ENCODE data around the gene IL25. TPM values are rescaled to one million over a fixed set of nuclear protein-coding genes. Genes with fewer than 3 reads are reported as not detected.
"Not testable (repeated sequence)": the region's sequence is repeated elsewhere in the genome, so short reads cannot be mapped to it uniquely, and the experiment has no call there.

Gene IL25
- polyA plus RNA-seq, 1 of the 3 experiments (the other 2 are of a cell fraction): not detected

GRCh38 chr14:23416801-23417200 is 44.2 kb downstream of the IL25 start:
- H3F3A ChIP-seq (replicated peaks; ENCODE audit: insufficient read depth): no peaks in the 10 kb centered on the region
- 38% methylated on average over 8 of the region's 11 CpGs for WGBS (ENCODE audit: low lambda C conversion rate)
- H3K4me3 ChIP-seq (ENCODE audit: low read depth in 2 of 2, low read length in 1 of 2): no peak overlapping the region
- CTCF ChIA-PET: no interaction called here
- no peaks in the 10 kb centered on the region for H3K4me1 ChIP-seq (ENCODE audit: control insufficient read depth in 1 of 2, insufficient read depth in 2 of 2, low read depth in 1 of 2, low read length in 1 of 2)
- H3K4me2 ChIP-seq: no peak overlapping the region
- no peak overlapping the region for H3K27ac ChIP-seq (ENCODE audit: low read depth in 2 of 2, low read length in 1 of 2)
- H4K20me1 ChIP-seq (ENCODE audit: insufficient read depth): no peaks in the 10 kb centered on the region
- POLR2A ChIA-PET: no interaction called here
- DNase-seq: no peak
- TF ChIP-seq IRF3 (IDR thresholded peaks at IDR 0.05; ENCODE audit: low read depth, low read length) (no peak), PBX3 (IDR thresholded peaks at IDR 0.05) (no peak)
- H3K27me3 ChIP-seq (ENCODE audit: insufficient read depth): peaks cover 10% of the 10 kb centered on the region
- H3K79me2 ChIP-seq (ENCODE audit: insufficient read depth): no peaks in the 10 kb centered on the region
- H3K9me3 ChIP-seq: no peaks in the 10 kb centered on the region
- no peaks in the 10 kb centered on the region for H3K36me3 ChIP-seq (replicated peaks in 1 of 2; ENCODE audit: control insufficient read depth in 1 of 2, insufficient read depth in 2 of 2, low read length in 1 of 2)
- no peaks in the 10 kb centered on the region for H3K9me2 ChIP-seq
- H2AFZ ChIP-seq (ENCODE audit: low read depth): no peak overlapping the region
- H3K9ac ChIP-seq: no peak overlapping the region

GRCh38 chr14:23417269-23417668 is 44.7 kb downstream of the IL25 start:
- DNase-seq; H3K79me2 ChIP-seq (ENCODE audit: insufficient read depth); H3K36me3 ChIP-seq (replicated peaks in 1 of 2; ENCODE audit: control insufficient read depth in 1 of 2, insufficient read depth in 2 of 2, low read length in 1 of 2); POLR2A ChIA-PET; H3K4me3 ChIP-seq (ENCODE audit: low read depth in 2 of 2, low read length in 1 of 2); H3K27ac ChIP-seq (ENCODE audit: low read depth in 2 of 2, low read length in 1 of 2); H3K4me1 ChIP-seq (ENCODE audit: control insufficient read depth in 1 of 2, insufficient read depth in 2 of 2, low read depth in 1 of 2, low read length in 1 of 2); H4K20me1 ChIP-seq (ENCODE audit: insufficient read depth); H3F3A ChIP-seq (replicated peaks; ENCODE audit: insufficient read depth); H2AFZ ChIP-seq (ENCODE audit: low read depth); H3K9me3 ChIP-seq; CTCF ChIA-PET; H3K9ac ChIP-seq; H3K9me2 ChIP-seq; H3K4me2 ChIP-seq: not testable (repeated sequence)
- H3K27me3 ChIP-seq (ENCODE audit: insufficient read depth): peaks cover 10% of the 10 kb centered on the region
- 42% methylated on average over 12 of the region's 12 CpGs for WGBS (ENCODE audit: low lambda C conversion rate)

GRCh38 chr14:23418021-23418420 is 45.4 kb downstream of the IL25 start:
- 71% methylated on average over 21 of the region's 21 CpGs for WGBS (ENCODE audit: low lambda C conversion rate)
- no peaks in the 10 kb centered on the region for H3K9me3 ChIP-seq
- H3K4me3 ChIP-seq (ENCODE audit: low read depth in 2 of 2, low read length in 1 of 2): no peak overlapping the region
- ChIA-PET CTCF (interaction anchor here (1.0 kb wide), 1 partner anchor 39 kb away, joined by 3 read pairs; no protein-coding TSS in a partner anchor), POLR2A (no interaction called here)
- no peak for TF ChIP-seq SMC3 (IDR thresholded peaks at IDR 0.05; ENCODE audit: low read depth, low read length)
- no peak for TF ChIP-seq MAX (IDR thresholded peaks at IDR 0.05; ENCODE audit: low read depth)
- no peak for TF ChIP-seq ELF1 (IDR thresholded peaks at IDR 0.05)
- no peak for TF ChIP-seq GABPA (IDR thresholded peaks at IDR 0.05; ENCODE audit: low read depth)
- TF ChIP-seq JUND (IDR thresholded peaks at IDR 0.05): no peak
- no peak for TF ChIP-seq EZH2phosphoT487 (IDR thresholded peaks at IDR 0.05; ENCODE audit: borderline replicate concordance, low read depth)
- TF ChIP-seq RFX5 (IDR thresholded peaks at IDR 0.05; ENCODE audit: low read length): no peak
- TF ChIP-seq PBX3 (IDR thresholded peaks at IDR 0.05): no peak
- no peak for TF ChIP-seq FOXM1 (IDR thresholded peaks at IDR 0.05; ENCODE audit: low read depth)
- TF ChIP-seq USF2 (IDR thresholded peaks at IDR 0.05; ENCODE audit: borderline replicate concordance, low read depth, low read length): no peak
- no peak for TF ChIP-seq CTCF (IDR thresholded peaks at IDR 0.05)
- no peak for TF ChIP-seq TEAD4 (IDR thresholded peaks at IDR 0.05; ENCODE audit: borderline replicate concordance, insufficient read depth)
- TF ChIP-seq MXI1 (IDR thresholded peaks at IDR 0.05; ENCODE audit: low read depth, low read length): no peak
- no peak for TF ChIP-seq MEF2A (IDR thresholded peaks at IDR 0.05; ENCODE audit: borderline replicate concordance, low read depth)
- no peak for TF ChIP-seq EP300 (IDR thresholded peaks at IDR 0.05; ENCODE audit: borderline replicate concordance in 1 of 2, low read depth in 1 of 2, low read length in 1 of 2)
- H3K4me2 ChIP-seq: no peak overlapping the region
- H3K79me2 ChIP-seq (ENCODE audit: insufficient read depth): no peaks in the 10 kb centered on the region
- H4K20me1 ChIP-seq (ENCODE audit: insufficient read depth): no peaks in the 10 kb centered on the region
- no peak overlapping the region for H2AFZ ChIP-seq (ENCODE audit: low read depth)
- no peak overlapping the region for H3K27ac ChIP-seq (ENCODE audit: low read depth in 2 of 2, low read length in 1 of 2)
- no peaks in the 10 kb centered on the region for H3K4me1 ChIP-seq (ENCODE audit: control insufficient read depth in 1 of 2, insufficient read depth in 2 of 2, low read depth in 1 of 2, low read length in 1 of 2)
- no peaks in the 10 kb centered on the region for H3K36me3 ChIP-seq (replicated peaks in 1 of 2; ENCODE audit: control insufficient read depth in 1 of 2, insufficient read depth in 2 of 2, low read length in 1 of 2)
- DNase-seq: no peak
- peaks cover 10% of the 10 kb centered on the region for H3K27me3 ChIP-seq (ENCODE audit: insufficient read depth)
- no peaks in the 10 kb centered on the region for H3K9me2 ChIP-seq
- no peak overlapping the region for H3K9ac ChIP-seq
- no peaks in the 10 kb centered on the region for H3F3A ChIP-seq (replicated peaks; ENCODE audit: insufficient read depth)
